DND-41 (cell line): ENCODE results near the gene ANKMY2.

ENCODE experiments used
- ATAC-seq: fragments of 200-7000 bp; cut with Tn5 transposase; 3 replicates; pipeline ENCODE4 v1.9.1; 2021; ENCODE audit warnings: low read depth; ENCODE audit not compliant: insufficient read depth
- DNase-seq: peaks from one replicate; pipeline ENCODE4 v3.0.0-alpha.2; 2020
- H2AFZ ChIP-seq: 2 replicates; pipeline ENCODE4 v1.6.0; 2012; ENCODE audit warnings: low read depth, low read length
- H3K27ac ChIP-seq: 2 replicates; pipeline ENCODE4 v1.5.1; 2012; ENCODE audit warnings: low read length, inconsistent platforms
- H3K27me3 ChIP-seq: fragments of 200-600 bp; sonication (generic); 2 replicates; pipeline ENCODE4 v1.6.0; 2012; ENCODE audit warnings: low read length, mild to moderate bottlenecking, inconsistent platforms; ENCODE audit not compliant: insufficient read depth, poor library complexity
- H3K36me3 ChIP-seq: 2 replicates; pipeline ENCODE4 v1.5.1; 2012; ENCODE audit warnings: low read length, inconsistent platforms; ENCODE audit not compliant: insufficient read depth
- H3K4me1 ChIP-seq: 2 replicates; pipeline ENCODE4 v1.5.1; 2012; ENCODE audit warnings: mild to moderate bottlenecking, low read length; ENCODE audit not compliant: insufficient read depth
- H3K4me2 ChIP-seq: 2 replicates; pipeline ENCODE4 v1.6.0; 2012; ENCODE audit warnings: mild to moderate bottlenecking, moderate library complexity, low read length, inconsistent platforms; ENCODE audit not compliant: insufficient read depth
- H3K4me3 ChIP-seq, 2 experiments: fragments of 200-600 bp in 1 of 2; shearing (Covaris generic) in 1 of 2; 2 replicates each; pipeline ENCODE4 v1.5.1; 2012 to 2016; ENCODE audit warnings: inconsistent platforms in 2 of 2, low read length in 2 of 2, mild to moderate bottlenecking in 2 of 2, low read depth in 1 of 2, moderate library complexity in 1 of 2
- H3K79me2 ChIP-seq: 2 replicates; pipeline ENCODE4 v1.6.0; 2012; ENCODE audit warnings: low read length, inconsistent platforms; ENCODE audit not compliant: insufficient read depth
- H3K9ac ChIP-seq: 2 replicates; pipeline ENCODE4 v1.6.0; 2012; ENCODE audit warnings: low read depth, mild to moderate bottlenecking, inconsistent platforms, low read length, moderate library complexity
- H3K9me3 ChIP-seq: 2 replicates; pipeline ENCODE4 v1.5.1; 2012; ENCODE audit warnings: low read length, moderate library complexity, mild to moderate bottlenecking, inconsistent platforms; ENCODE audit not compliant: insufficient read depth, severe bottlenecking
- H4K20me1 ChIP-seq: 2 replicates; pipeline ENCODE4 v1.6.0; 2012; ENCODE audit warnings: low read length; ENCODE audit not compliant: insufficient read depth
- EZH2 ChIP-seq: IDR thresholded peaks from 3 replicates; pipeline ENCODE4 v1.6.1; 2012; ENCODE audit warnings: borderline replicate concordance, low read depth, mild to moderate bottlenecking, moderate library complexity, low read length, inconsistent platforms; ENCODE audit not compliant: severe bottlenecking
- TF ChIP-seq, protein P1 (sequence below): IDR thresholded peaks from 2 replicates; pipeline ENCODE4 v1.5.1; 2012; ENCODE audit warnings: borderline replicate concordance, low read length, moderate library complexity, mild to moderate bottlenecking; ENCODE audit not compliant: poor library complexity, severe bottlenecking; ENCODE audit errors: extremely low read depth

Gene ANKMY2

DNA sequence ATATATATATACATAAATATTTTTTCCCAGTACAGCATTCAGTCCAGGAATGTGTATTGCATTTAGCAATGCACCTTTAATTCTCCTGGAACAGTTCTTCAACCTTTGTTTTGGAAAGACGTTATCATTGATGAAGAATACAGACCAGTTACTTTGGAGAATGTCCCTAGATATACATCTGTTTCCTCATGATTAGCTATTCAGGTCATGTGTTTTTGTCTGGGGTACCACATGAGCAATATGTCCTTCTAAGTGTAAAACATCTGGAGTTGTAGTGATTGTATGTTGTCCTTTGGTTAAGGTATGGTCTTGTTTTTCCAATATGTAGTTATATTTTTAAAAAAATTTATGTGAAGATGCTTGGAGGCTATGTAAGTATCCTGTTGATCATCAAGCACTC, 10.6 kb upstream of the ANKMY2 start:
- peaks cover 48% of the 10 kb centered on the region; the same call in 1 of the 2 replicates for H4K20me1 ChIP-seq
- no peak for TF ChIP-seq EZH2
- TF ChIP-seq, protein P1, sequence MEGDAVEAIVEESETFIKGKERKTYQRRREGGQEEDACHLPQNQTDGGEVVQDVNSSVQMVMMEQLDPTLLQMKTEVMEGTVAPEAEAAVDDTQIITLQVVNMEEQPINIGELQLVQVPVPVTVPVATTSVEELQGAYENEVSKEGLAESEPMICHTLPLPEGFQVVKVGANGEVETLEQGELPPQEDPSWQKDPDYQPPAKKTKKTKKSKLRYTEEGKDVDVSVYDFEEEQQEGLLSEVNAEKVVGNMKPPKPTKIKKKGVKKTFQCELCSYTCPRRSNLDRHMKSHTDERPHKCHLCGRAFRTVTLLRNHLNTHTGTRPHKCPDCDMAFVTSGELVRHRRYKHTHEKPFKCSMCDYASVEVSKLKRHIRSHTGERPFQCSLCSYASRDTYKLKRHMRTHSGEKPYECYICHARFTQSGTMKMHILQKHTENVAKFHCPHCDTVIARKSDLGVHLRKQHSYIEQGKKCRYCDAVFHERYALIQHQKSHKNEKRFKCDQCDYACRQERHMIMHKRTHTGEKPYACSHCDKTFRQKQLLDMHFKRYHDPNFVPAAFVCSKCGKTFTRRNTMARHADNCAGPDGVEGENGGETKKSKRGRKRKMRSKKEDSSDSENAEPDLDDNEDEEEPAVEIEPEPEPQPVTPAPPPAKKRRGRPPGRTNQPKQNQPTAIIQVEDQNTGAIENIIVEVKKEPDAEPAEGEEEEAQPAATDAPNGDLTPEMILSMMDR, result no peak
- H3K9me3 ChIP-seq, result no peaks in the 10 kb centered on the region

GRCh38 chr7:16655394-16655793, 9.8 kb upstream of the ANKMY2 start:
- no peak overlapping the region for H3K27ac ChIP-seq
- ATAC-seq, result no peak
- no peak for DNase-seq
- peaks cover 9% of the 10 kb centered on the region for H3K4me1 ChIP-seq
- no peaks in the 10 kb centered on the region for H3K27me3 ChIP-seq
- H4K20me1 ChIP-seq, result peaks cover 51% of the 10 kb centered on the region; the same call in 1 of the 2 replicates
- H3K4me2 ChIP-seq, result no peak overlapping the region
- H2AFZ ChIP-seq, result no peak overlapping the region
- no peaks in the 10 kb centered on the region; the same call in 1 of the 2 replicates for H3K36me3 ChIP-seq
- H3K9me3 ChIP-seq, result no peaks in the 10 kb centered on the region
- H3K4me3 ChIP-seq, result no peak overlapping the region
- TF ChIP-seq EZH2, result no peak
- TF ChIP-seq, protein P1, result no peak
- no peak overlapping the region for H3K9ac ChIP-seq
- peaks cover 94% of the 10 kb centered on the region for H3K79me2 ChIP-seq

More for the DNA sequence above, 10.6 kb upstream of the ANKMY2 start:
- DNase-seq (no peak), ATAC-seq (no peak)
- peaks cover 6% of the 10 kb centered on the region for H3K4me1 ChIP-seq
- H3K27me3 ChIP-seq, result no peaks in the 10 kb centered on the region
- H3K79me2 ChIP-seq, result peaks cover 94% of the 10 kb centered on the region
- no peak overlapping the region for H3K27ac ChIP-seq
- no peak overlapping the region for H3K4me2 ChIP-seq
- no peaks in the 10 kb centered on the region; the same call in 1 of the 2 replicates for H3K36me3 ChIP-seq
- no peak overlapping the region for H3K4me3 ChIP-seq
- H2AFZ ChIP-seq, result no peak overlapping the region
- H3K9ac ChIP-seq, result no peak overlapping the region

DNA sequence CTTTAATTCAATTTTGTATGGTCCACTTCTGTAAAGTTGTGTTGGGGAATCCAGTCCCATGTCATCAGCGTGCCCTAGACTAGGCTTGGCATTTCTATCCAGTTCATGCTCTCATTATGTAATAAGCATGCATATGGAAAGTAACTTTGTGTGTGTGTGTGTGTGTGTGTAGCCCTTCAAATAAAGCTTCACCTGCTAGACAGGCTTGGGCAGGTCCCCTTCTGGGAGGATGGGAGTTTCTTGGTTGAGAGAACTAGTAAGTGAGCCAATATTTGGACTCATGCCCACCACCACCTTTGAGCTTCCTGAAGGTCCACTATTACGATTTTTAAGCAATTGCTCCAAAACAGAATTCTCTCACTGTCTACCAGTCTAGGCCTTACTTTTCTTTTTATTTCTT, 7.3 kb upstream of the ANKMY2 start:
- H3K9ac ChIP-seq, result no peak overlapping the region
- TF ChIP-seq EZH2, result no peak
- TF ChIP-seq, protein P1, result no peak
- no peaks in the 10 kb centered on the region for H3K27me3 ChIP-seq
- DNase-seq, result no peak
- peaks cover 25% of the 10 kb centered on the region for H3K4me1 ChIP-seq
- no peak overlapping the region for H3K27ac ChIP-seq
- no peaks in the 10 kb centered on the region; the same call in 1 of the 2 replicates for H3K36me3 ChIP-seq
- H3K4me3 ChIP-seq, result no peak overlapping the region
- no peak overlapping the region for H3K4me2 ChIP-seq
- no peak overlapping the region for H2AFZ ChIP-seq
- H3K9me3 ChIP-seq, result no peaks in the 10 kb centered on the region
- H3K79me2 ChIP-seq, result peaks cover 100% of the 10 kb centered on the region
- ATAC-seq, result 0 out of 3 replicates have a peak, but pooled peaks have one; percentile 20
- H4K20me1 ChIP-seq, result peaks cover 70% of the 10 kb centered on the region; the same call in 1 of the 2 replicates
